ENCODE measurements around the gene OR2C1.

OR2C1 gene

DNA sequence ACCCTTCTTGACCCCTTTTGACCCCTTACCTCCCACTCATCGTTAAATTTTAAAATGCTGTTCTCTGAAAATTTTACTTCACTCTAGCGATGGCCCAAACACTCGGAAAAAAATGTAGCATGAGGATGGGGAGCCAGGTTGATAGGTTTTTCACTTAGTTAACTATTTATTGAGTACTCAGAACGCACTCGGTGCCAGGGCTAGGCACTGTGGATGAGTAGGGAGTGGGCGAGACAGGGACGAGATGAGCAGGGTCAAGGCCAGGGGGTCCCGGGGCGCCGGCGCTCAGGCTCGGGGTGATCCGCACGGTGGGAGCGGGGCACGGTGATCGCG is 44.7 kb downstream of the OR2C1 start:
- no peak for DNase-seq (ENCODE audit: low read depth in 2 of 2)

DNA sequence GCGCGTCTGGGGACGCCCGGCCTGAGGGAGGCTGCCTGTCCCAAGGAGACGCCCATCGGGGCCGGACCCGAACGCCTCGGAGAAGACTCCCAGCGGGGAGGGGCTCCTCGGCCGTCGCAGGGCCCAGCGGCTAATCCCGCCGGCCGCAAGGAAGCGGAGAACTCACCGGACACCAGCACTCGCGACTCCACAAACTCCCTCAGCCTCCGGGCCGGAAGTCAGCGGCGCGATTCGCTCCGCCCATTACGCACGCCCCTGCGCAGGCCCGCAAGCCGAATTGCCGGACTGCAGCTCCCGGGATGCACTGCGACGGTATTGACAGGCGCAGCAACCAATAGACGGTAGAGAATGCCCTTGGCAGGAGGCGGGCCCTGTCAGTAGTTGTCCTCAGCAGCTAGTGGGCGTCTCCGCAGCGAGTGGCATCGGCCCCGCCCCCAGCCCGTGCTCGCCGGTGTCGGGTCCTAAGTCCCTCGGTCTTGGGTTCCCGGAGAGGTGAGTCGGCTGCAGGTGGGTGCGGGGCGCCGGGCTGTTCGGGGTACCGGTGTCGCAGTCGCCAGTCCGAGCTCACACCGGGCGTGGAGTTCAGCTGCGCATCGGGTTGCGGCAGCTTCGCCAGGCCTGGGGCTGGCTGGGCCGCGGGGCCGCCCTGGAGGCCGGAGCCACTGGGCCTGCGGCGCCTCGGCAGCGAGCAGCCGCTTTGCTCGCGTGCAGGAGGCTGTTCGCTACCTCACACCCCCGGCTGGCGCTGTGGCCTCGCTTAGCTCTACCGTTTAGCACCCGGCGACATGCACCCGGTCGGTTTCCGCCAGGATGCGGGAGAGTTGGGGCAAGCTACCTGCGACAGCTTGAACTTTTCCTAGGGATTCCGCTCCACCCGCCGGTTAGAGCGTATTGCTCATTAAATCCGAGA is 45.3 kb downstream of the OR2C1 start, which contains the start of the genes ZNF174 and ZSCAN32:
ZNF174 (plus strand) TSS at position 437 of the 910 bp plus-strand sequence. CDS start 790 bp downstream, outside the sequence.
ZSCAN32 (minus strand) TSS at position 226 of the 910 bp plus-strand sequence. CDS start 3,447 bp downstream, outside the sequence.
- DNase-seq (ENCODE audit: low read depth in 2 of 2) = peak; percentile 95 to 97

GRCh38 chr16:3401719-3402397 is 46.2 kb downstream of the OR2C1 start:
- DNase-seq (ENCODE audit: low read depth in 2 of 2) = no peak

All from stimulated activated CD8-positive, alpha-beta memory T cell treated with anti-CD3 and anti-CD28 coated beads, Interleukin-2, amount 100 ng/mL, for 48 hours (primary cell).